Measurements from ENCODE around the gene FITM2. TPM values are rescaled to one million over a fixed set of nuclear protein-coding genes. Genes with fewer than 3 reads are reported as not detected.

Gene FITM2
- polyA plus RNA-seq, 1 of the 3 experiments (the other 2 are of a cell fraction) = 3.6 TPM

DNA sequence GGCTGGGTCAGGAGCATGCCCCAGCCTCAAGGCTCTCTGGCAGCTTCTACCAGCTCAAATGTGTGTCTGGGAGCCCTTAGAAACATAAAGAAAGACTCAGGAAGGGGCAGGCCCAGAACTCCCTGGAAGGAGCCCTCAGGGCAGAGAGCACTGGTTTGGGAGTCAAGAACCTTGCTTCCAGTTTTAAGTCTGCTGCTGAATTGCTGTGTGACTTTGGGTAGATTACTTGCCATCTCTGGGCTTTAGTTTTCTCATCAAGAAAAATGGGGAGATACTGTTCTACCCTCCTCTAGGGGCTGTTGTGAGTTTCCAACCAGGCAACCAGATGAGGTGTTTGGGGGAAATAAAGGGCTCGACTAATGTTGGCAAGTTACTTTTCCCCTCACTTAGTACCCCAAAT, 55.1 kb downstream of the FITM2 start (continued):
- TF ChIP-seq ZBTB33 (IDR thresholded peaks at IDR 0.05; ENCODE audit: borderline replicate concordance, low read depth) = no peak
- TF ChIP-seq REST (IDR thresholded peaks at IDR 0.05; ENCODE audit: low read depth, low read length) = no peak
- TF ChIP-seq EP300 (IDR thresholded peaks at IDR 0.05; ENCODE audit: borderline replicate concordance in 1 of 2, low read depth in 1 of 2, low read length in 1 of 2) = no peak
- TF ChIP-seq TEAD4 (IDR thresholded peaks at IDR 0.05; ENCODE audit: borderline replicate concordance, insufficient read depth) = no peak

DNA sequence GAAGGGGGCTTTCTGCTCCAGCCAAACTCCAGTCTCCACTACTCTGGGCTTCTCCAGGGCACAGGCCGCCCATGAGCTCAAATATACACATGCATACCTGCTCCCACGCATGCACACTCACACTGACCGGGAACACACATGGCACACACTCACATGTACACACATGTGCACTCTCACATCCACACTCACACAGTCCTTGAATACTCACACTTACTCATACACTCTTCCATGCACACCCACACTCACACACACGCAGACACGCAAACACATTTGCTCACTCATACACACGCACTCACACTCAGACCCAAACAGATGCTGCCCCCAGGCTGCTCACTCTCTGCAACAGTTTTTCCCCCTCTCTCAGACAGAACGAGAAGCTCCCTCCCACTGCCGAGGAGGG, 56.9 kb downstream of the FITM2 start:
- Histone ChIP-seq H3K4me3 (ENCODE audit: low read depth in 2 of 2, low read length in 1 of 2) (no peak overlapping the region), H3K79me2 (ENCODE audit: insufficient read depth) (no peaks in the 10 kb centered on the region), H3K9me3 (no peaks in the 10 kb centered on the region), H3K9ac (no peak overlapping the region), H3K4me1 (ENCODE audit: control insufficient read depth in 1 of 2, insufficient read depth in 2 of 2, low read depth in 1 of 2, low read length in 1 of 2) (no peaks in the 10 kb centered on the region), H3K27me3 (ENCODE audit: insufficient read depth) (no peaks in the 10 kb centered on the region), H2AFZ (ENCODE audit: low read depth) (no peak overlapping the region), H3K36me3 (replicated peaks in 1 of 2; ENCODE audit: control insufficient read depth in 1 of 2, insufficient read depth in 2 of 2, low read length in 1 of 2) (no peaks in the 10 kb centered on the region), H3K27ac (ENCODE audit: low read depth in 2 of 2, low read length in 1 of 2) (no peak overlapping the region), H4K20me1 (ENCODE audit: insufficient read depth) (no peaks in the 10 kb centered on the region), H3K4me2 (no peak overlapping the region), H3K9me2 (no peaks in the 10 kb centered on the region), H3F3A (replicated peaks; ENCODE audit: insufficient read depth) (no peaks in the 10 kb centered on the region)
- TF ChIP-seq JUND (IDR thresholded peaks at IDR 0.05) (no peak), POLR2AphosphoS5 (IDR thresholded peaks at IDR 0.05; ENCODE audit: low read depth, low read length) (no peak), TEAD4 (IDR thresholded peaks at IDR 0.05; ENCODE audit: borderline replicate concordance, insufficient read depth) (no peak), EZH2phosphoT487 (IDR thresholded peaks at IDR 0.05; ENCODE audit: borderline replicate concordance, low read depth) (no peak), GABPA (IDR thresholded peaks at IDR 0.05; ENCODE audit: low read depth) (no peak), ZBTB33 (IDR thresholded peaks at IDR 0.05; ENCODE audit: borderline replicate concordance, low read depth) (no peak), MXI1 (IDR thresholded peaks at IDR 0.05; ENCODE audit: low read depth, low read length) (no peak), TCF12 (IDR thresholded peaks at IDR 0.05) (no peak), RFX5 (IDR thresholded peaks at IDR 0.05; ENCODE audit: low read length) (no peak)
- DNase-seq = no peak
- ChIA-PET POLR2A (no interaction called here), CTCF (interaction anchor here (1.0 to 3.5 kb wide), 3 partner anchors 9 to 131 kb away, joined by 3 to 18 read pairs (median 3); partner anchors contain the start of gene FITM2)
- 70% methylated on average over 8 of the region's 8 CpGs for WGBS (ENCODE audit: low lambda C conversion rate)
